ENCODE data around the gene TCF4.

TCF4 gene

DNA sequence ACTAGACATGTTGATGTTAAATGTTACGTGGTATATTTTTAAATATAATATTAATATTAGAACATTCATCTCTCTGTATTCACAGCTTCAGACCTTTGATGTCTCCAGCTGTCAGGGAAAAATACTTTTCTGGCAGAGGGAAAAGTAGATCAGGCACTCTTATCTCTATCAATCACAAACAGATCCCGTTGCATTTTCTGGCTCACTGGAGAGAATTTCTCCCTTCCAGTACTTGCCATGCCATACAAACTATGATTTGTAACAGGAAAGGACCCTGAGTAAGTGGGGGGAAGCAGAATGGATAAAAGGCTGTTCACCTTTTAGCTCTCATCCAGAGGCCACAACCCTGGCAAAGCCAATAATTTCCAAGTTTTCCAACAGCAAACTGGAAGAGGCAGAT, 158.0 kb downstream of the TCF4 start:
- DNase-seq: no peak

DNA sequence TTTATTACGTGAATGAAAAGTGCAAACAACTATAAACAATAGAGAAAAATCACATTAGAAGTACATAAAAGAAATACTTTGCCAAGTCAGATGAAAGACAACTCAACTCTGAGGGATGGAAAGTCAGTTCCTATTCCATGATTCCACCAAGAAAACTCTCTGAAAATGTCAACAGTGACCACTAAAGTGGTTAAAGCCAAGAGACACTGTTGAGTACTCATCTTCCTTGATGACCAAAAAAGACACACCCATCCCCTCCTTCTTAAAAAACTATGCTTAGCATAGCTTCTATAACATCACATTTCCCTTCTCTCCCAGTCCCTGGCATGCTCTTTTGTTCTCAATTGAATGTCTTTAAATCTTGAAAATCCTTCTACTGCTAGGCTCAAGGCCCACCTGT, 160.0 kb downstream of the TCF4 start:
- no peak for DNase-seq

GRCh38 chr18:55425698-55426097, 162.3 kb downstream of the TCF4 start:
- DNase-seq: no peak

- DNase-seq: peak; percentile 73
Measured at GRCh38 chr18:55422456-55423180, 165.4 kb downstream of the TCF4 start.

DNA sequence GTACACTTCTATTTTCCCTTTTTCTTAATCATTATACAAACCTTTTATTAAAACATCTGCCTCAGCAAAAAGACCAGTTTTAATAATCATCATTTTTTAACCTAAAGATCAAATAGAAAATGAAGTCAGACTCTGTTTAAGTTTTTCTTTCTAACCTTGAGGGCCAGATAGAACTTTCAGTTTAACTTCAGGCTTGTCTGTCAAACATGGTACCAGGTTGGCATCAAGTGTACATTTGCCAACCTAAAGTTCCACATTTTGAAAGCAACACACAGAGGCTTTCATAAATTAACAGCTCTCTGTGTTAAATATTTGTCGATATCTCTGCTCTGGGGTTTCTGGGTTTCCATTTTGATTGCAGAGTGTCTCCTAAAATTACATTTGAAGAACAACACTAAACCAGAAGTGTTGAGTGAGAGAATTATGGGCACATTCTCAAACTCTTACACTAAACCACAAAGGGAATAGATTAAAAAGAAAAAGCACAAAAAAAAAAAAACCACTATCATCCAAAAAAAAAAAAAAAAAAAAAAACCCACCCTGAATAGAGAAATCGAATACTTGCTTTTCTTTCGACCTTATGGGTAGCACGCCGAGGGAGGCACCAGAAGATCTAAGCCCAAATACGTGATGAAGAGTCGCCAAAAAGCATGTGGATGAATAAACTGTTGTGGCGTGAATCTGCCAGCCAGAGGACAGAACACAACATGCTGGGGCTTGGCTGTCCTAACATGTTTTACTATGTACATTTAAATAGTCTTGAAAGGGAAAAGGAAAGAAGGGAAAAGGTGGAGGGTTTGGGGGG, 166.2 kb downstream of the TCF4 start:
- peak; percentile 86 for DNase-seq

- no peak for DNase-seq
Measured at GRCh38 chr18:55421308-55421614, 166.7 kb downstream of the TCF4 start.

DNA sequence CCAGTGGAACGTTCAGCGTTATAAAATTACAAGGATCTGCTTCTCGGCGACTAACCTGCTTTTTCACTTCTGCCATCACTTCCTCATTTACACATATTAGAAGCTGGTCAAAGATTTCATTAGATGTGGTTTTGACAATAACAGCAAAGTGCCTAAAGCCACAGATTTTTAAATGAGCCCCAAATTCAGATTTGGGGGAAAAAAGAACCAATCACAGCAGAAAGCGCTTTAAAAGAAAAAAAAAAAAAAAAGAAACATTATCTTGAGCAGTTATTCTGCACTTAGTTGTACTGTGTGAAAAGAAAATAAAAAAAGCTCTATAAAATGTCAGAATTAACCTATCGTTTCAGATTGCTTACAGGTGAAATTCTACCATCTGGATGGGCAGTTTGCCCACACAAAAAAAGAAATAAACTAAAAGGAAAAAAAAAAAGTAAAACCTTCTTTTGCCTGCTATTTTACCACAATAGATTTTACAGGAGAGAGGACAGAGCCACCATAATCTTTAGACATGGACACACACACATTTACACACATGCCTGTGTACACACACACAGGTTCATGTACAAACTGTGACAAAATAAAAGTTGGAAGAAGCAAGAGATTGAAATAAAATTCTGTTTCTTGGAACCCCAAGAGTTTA, 167.2 kb downstream of the TCF4 start:
- no peak for DNase-seq

DNA sequence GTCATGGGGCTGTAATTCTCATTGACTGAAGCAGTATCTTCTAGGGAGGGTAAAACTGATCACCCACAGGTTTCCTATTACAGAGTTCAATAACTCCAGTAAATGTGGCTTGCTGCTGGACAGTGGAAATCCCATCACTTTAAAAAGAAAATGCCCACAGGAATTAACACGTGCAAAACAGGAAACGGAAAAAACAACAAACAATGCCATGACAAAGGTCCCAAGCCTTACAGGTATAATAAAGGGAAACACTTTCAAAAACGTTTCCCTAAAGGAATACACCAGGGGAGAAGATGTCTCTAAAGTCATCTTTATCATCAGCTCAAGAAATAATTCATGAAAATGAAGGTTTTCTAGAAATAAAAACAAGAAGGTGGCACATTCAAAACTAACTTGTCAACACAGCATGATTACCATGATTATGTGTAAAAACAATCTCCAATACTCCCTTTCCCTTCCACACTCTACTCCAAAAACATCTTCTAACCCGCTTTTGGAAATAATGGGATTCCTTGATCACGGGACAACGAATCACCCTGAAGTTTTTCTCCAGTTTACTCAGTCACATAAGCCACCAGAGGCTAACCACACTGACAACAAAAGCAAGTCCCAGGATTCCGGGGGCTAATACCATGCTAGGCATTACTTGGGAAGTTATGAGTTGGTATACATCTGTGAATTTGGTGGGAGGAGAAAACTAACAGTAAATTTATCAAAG, 167.9 kb downstream of the TCF4 start:
- peak; percentile 47 for DNase-seq

DNA sequence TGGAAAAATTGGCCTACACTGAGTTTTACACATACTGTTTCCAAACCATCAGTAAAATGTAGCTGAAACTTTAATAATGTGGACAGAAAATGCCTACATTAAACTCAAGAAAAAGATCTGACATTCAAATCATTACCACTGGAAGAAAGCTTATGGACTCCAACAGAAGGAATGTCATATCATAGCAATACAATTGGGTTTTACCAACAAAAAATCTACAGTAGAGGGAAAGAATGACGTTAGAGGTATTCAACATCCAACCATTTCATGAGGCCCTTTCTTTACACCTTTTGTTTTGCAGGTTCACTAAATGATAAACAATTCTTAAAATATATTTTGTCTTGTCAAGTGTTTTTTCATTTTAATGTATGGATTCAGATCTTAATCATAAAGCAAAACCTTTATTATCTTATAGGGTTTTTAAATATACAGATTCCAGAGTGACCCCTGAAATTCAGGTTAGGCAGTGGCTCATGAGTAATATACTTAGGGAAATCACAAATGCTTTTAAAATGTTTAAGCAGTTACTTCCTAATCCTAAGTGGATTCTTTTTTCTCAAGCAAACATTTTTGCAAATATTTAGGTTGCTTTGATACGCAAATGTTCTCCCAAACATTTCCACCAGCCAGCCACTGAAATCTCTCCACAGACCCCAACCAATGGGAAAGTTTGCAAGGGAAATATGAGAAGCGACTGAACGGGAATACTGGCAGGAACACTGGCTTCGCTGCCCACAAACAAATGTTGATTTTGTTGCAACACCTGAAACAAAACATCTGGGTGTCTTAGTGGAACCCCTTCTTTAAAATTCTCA, 168.7 kb downstream of the TCF4 start:
- DNase-seq: peak; percentile 54

GRCh38 chr18:55418439-55418838, 169.6 kb downstream of the TCF4 start:
- no peak for DNase-seq

GRCh38 chr18:55416791-55417190, 171.2 kb downstream of the TCF4 start:
- DNase-seq: no peak

- peak; percentile 80 for DNase-seq
Measured at GRCh38 chr18:55415258-55415871, 172.6 kb downstream of the TCF4 start.

DNA sequence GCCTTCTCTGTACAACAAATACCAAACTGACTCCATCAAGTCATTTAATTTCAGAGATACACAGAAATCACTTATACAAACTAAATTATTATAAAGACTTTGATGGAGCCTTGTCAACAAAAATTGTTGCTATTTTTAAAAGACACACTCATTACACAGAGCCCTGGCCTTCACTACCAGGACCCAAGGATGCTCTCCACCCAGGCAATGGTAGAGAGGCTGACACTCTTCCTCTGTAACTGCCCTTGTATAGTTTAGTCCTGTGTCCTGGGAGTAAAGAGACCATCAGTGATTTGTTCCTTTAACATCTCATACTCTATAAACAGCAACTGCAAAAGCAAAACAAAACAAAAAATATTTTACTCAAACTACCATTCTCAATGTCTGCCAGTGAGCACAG, 173.5 kb downstream of the TCF4 start:
- DNase-seq: no peak

- DNase-seq: peak; percentile 51
Measured at GRCh38 chr18:55413474-55413873, 174.5 kb downstream of the TCF4 start.

DNA sequence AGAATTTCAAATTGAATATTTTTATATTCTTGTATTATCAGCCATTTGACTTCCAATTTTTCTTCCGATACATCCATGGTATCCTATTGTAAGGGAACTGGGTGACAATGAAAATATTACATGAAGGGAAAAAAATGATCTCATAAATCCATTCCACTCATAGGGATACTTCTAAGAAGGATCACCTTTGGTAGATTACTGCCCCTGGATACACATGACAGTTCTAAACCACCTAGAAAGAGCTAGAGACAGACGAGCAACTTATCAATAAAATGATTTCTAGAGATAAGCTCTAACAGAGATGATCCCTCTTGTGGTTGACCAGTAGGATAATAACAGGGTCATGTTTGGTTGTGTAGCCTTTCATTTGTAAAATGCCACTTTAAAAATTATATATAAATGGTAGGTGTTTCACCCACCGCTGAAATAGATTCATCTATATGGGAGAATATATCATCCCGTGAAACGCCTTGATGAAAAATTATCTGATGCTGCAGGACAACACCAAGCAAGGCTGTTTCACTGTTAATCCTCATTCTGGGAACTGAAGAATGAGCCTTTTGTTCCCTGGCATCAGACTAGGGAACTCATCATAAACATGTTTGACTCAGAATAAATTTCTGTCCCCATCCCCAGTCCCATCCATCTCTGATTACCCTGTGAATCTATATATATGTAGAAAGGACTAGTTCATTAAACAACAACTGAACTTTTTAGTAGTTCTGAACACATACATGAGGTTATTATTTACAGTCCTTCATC, 180.0 kb downstream of the TCF4 start:
- no peak for DNase-seq

- DNase-seq: no peak
Measured at GRCh38 chr18:55407191-55407590, 180.8 kb downstream of the TCF4 start.

- no peak for DNase-seq
Measured at GRCh38 chr18:55406451-55406991, 181.5 kb downstream of the TCF4 start.

DNA sequence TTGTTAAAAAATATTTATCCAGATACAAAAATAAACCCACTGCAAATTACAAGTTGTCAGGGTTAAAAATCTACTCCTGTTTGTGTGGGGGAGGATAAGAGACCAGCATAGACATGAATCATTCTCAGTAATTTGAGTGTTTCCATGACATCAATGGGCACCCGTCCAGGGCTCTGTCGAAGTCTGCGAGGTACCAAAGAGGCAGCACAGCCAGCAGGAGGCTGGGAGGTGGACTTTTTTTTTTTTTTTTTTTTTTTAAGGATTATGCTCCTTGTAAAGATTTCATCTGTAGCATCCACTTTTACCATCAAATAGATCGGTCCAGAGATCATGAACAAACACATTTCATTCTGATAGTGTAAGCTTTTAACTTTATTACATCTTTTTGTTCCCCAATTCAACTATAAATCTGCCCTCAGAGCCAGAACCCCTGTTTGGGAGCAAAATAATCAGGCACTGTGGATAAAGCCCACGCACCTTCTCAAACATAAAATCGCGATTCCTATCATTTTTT, 182.0 kb downstream of the TCF4 start:
- DNase-seq: peak; percentile 97

DNA sequence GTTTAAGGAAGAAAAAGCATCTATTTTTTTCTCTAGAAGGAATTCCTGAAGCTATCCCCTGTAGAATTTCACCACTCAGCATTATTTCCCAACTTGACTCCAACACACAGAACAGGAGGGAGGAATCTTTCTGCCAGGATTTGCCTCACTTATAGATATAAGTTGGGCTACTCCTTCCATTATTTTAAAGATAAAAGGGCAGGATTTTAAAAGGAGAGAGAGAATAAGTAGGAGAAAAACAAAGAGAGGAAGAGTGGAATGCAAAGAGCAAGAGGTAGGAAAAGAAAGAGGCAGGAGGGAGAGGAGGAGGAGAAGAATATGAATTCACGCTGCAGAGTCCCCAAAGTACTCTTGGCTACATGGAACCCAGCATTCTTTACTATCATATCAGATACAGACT, 182.5 kb downstream of the TCF4 start:
- DNase-seq: peak; percentile 57

DNA sequence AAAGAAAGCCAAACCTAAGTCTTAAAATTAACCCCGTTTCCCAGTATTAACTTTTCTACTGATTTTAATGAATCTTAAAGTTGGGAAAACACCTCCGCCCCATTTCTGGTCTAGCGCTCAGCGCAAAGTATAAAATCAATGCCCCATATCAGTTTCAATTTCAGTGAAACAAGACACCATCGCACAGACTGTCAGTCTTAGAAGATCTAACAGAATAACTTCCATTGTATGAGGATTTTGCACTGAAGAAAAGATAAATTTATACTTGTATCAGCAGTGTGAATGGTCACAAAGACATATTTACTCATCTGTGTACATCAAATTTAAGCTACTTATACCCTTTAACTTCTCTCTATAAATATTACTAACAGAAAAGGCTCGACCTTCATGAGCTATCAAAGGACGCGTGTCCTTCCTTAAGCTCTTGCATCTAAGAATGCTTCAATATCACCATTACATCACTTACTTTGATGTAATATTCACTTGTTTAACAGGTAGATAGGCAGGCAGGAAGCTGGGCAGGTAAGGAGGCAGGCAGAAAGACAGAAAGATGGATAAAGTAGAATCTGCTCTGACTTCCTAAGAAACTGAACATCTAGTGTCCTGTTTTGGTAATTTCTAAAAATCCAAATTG, 183.0 kb downstream of the TCF4 start:
- DNase-seq: no peak
